Nephron (organoid): ENCODE results near the gene EPB41L3.

ENCODE experiments used
- H3K27ac Mint-ChIP-seq, 3 experiments: 2 replicates each; pipeline ENCODE4 v1.8.0; 2020; ENCODE audit warnings: mixed read lengths in 3 of 3, mild to moderate bottlenecking in 2 of 3, moderate library complexity in 1 of 3
- H3K27me3 Mint-ChIP-seq: 2 replicates; pipeline ENCODE4 v1.8.0; 2021; ENCODE audit warnings: low read depth, mild to moderate bottlenecking, moderate library complexity, mixed read lengths
- H3K36me3 Mint-ChIP-seq: 2 replicates; pipeline ENCODE4 v1.8.0; 2020; ENCODE audit warnings: low read depth, mixed read lengths
- H3K4me1 Mint-ChIP-seq: 2 replicates; pipeline ENCODE4 v1.8.0; 2020; ENCODE audit warnings: mixed read lengths
- H3K4me3 Mint-ChIP-seq, 3 experiments: 2 replicates each; pipeline ENCODE4 v1.8.0; 2020; ENCODE audit warnings: mild to moderate bottlenecking in 3 of 3, mixed read lengths in 3 of 3, moderate library complexity in 2 of 3
- H3K9me3 Mint-ChIP-seq: 2 replicates; pipeline ENCODE4 v1.8.0; 2020; ENCODE audit warnings: mixed read lengths
- CTCF ChIP-seq, 3 experiments: fragments of 200-600 bp; sonication (generic); IDR thresholded peaks; one replicate each; pipeline ENCODE4 v1.5.0; 2021; ENCODE audit warnings: antibody characterized with exemption in 3 of 3; ENCODE audit not compliant: unreplicated experiment in 3 of 3

Gene EPB41L3

GRCh38 chr18:5410582-5410981 is 133.2 kb downstream of the EPB41L3 start:
- Mint-ChIP-seq H3K9me3 (no peaks in the 10 kb centered on the region), H3K27me3 (no peaks in the 10 kb centered on the region), H3K27ac (no peak overlapping the region), H3K4me3 (no peak overlapping the region), H3K4me1 (no peaks in the 10 kb centered on the region), H3K36me3 (peaks cover 14% of the 10 kb centered on the region)
- TF ChIP-seq CTCF (IDR thresholded peaks at IDR 0.05; ENCODE audit: unreplicated experiment in 3 of 3) = no peak

GRCh38 chr18:5398269-5398668 is 145.5 kb downstream of the EPB41L3 start:
- TF ChIP-seq CTCF (IDR thresholded peaks at IDR 0.05; ENCODE audit: unreplicated experiment in 3 of 3) = no peak
- no peaks in the 10 kb centered on the region for H3K27me3 Mint-ChIP-seq
- no peaks in the 10 kb centered on the region for H3K9me3 Mint-ChIP-seq
- no peak overlapping the region for H3K27ac Mint-ChIP-seq
- H3K4me1 Mint-ChIP-seq = no peaks in the 10 kb centered on the region
- H3K36me3 Mint-ChIP-seq = peaks cover 31% of the 10 kb centered on the region
- H3K4me3 Mint-ChIP-seq = no peak overlapping the region

GRCh38 chr18:5397102-5397501 is 146.7 kb downstream of the EPB41L3 start:
- Mint-ChIP-seq H3K4me1 (no peaks in the 10 kb centered on the region), H3K27ac (no peak overlapping the region)

GRCh38 chr18:5395860-5396448 is 147.8 kb downstream of the EPB41L3 start:
- TF ChIP-seq CTCF (IDR thresholded peaks at IDR 0.05; ENCODE audit: unreplicated experiment in 3 of 3) = no peak
- H3K4me1 Mint-ChIP-seq = no peaks in the 10 kb centered on the region
- H3K27me3 Mint-ChIP-seq = no peaks in the 10 kb centered on the region
- H3K27ac Mint-ChIP-seq = no peak overlapping the region
- H3K4me3 Mint-ChIP-seq = no peak overlapping the region
- H3K9me3 Mint-ChIP-seq = no peaks in the 10 kb centered on the region
- peaks cover 31% of the 10 kb centered on the region for H3K36me3 Mint-ChIP-seq

More at GRCh38 chr18:5397102-5397501, 146.7 kb downstream of the EPB41L3 start:
- H3K4me3 Mint-ChIP-seq = no peak overlapping the region
- peaks cover 31% of the 10 kb centered on the region for H3K36me3 Mint-ChIP-seq
- H3K9me3 Mint-ChIP-seq = no peaks in the 10 kb centered on the region
- no peaks in the 10 kb centered on the region for H3K27me3 Mint-ChIP-seq
- no peak for TF ChIP-seq CTCF (IDR thresholded peaks at IDR 0.05; ENCODE audit: unreplicated experiment in 3 of 3)

- no peak for TF ChIP-seq CTCF (IDR thresholded peaks at IDR 0.05; ENCODE audit: unreplicated experiment in 3 of 3)
- Mint-ChIP-seq H3K4me3 (no peak overlapping the region), H3K4me1 (no peaks in the 10 kb centered on the region), H3K27me3 (no peaks in the 10 kb centered on the region), H3K9me3 (no peaks in the 10 kb centered on the region), H3K36me3 (peaks cover 35% of the 10 kb centered on the region), H3K27ac (no peak overlapping the region)
Observed at GRCh38 chr18:5393779-5394178, 150.0 kb downstream of the EPB41L3 start.

GRCh38 chr18:5391409-5391808 is 152.4 kb downstream of the EPB41L3 start:
- Mint-ChIP-seq H3K36me3 (peaks cover 22% of the 10 kb centered on the region), H3K27ac (no peak overlapping the region), H3K9me3 (no peaks in the 10 kb centered on the region), H3K27me3 (no peaks in the 10 kb centered on the region), H3K4me3 (no peak overlapping the region), H3K4me1 (no peaks in the 10 kb centered on the region)
- TF ChIP-seq CTCF (IDR thresholded peaks at IDR 0.05; ENCODE audit: unreplicated experiment in 3 of 3) = no peak
